GM20000 (cell line): Measurements from ENCODE around the gene NOS1AP.

Experiments
- DNase-seq: peaks from one replicate; pipeline ENCODE4 v3.0.0; 2012; ENCODE audit warnings: low spot score
- TF ChIP-seq, protein P1 (sequence below): IDR thresholded peaks from 2 replicates; pipeline ENCODE4 v1.5.1; 2012; ENCODE audit warnings: mild to moderate bottlenecking, control low read depth; ENCODE audit errors: extremely low read depth, missing control alignments

The NOS1AP gene

DNA sequence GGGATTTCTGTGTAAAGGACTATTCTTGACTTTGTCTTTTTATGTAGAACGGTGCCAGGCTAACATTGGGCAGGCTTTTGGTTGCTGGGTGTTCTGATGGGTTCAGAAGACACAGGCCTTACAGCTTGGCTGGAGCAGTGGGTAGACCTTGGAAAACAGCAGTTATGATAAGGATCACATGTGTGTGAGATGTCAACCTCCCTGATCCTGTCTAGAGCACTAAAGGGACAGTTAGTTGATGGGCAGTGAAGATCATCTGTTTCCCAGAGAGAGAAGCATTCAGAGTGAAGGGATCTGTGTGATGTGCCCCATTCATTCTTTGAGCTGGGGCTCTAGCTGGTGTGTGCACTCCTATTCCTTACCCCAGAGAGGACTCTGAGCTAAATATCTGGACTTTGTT lies 88.0 kb downstream of the NOS1AP start:
- DNase-seq: no peak
- TF ChIP-seq, protein P1, sequence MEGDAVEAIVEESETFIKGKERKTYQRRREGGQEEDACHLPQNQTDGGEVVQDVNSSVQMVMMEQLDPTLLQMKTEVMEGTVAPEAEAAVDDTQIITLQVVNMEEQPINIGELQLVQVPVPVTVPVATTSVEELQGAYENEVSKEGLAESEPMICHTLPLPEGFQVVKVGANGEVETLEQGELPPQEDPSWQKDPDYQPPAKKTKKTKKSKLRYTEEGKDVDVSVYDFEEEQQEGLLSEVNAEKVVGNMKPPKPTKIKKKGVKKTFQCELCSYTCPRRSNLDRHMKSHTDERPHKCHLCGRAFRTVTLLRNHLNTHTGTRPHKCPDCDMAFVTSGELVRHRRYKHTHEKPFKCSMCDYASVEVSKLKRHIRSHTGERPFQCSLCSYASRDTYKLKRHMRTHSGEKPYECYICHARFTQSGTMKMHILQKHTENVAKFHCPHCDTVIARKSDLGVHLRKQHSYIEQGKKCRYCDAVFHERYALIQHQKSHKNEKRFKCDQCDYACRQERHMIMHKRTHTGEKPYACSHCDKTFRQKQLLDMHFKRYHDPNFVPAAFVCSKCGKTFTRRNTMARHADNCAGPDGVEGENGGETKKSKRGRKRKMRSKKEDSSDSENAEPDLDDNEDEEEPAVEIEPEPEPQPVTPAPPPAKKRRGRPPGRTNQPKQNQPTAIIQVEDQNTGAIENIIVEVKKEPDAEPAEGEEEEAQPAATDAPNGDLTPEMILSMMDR: no peak

- TF ChIP-seq, protein P1: no peak
- DNase-seq: no peak
Observed at GRCh38 chr1:162158624-162159271, 89.3 kb downstream of the NOS1AP start.

- no peak for DNase-seq
- TF ChIP-seq, protein P1: no peak
Observed at GRCh38 chr1:162159515-162159914, 90.0 kb downstream of the NOS1AP start.

DNA sequence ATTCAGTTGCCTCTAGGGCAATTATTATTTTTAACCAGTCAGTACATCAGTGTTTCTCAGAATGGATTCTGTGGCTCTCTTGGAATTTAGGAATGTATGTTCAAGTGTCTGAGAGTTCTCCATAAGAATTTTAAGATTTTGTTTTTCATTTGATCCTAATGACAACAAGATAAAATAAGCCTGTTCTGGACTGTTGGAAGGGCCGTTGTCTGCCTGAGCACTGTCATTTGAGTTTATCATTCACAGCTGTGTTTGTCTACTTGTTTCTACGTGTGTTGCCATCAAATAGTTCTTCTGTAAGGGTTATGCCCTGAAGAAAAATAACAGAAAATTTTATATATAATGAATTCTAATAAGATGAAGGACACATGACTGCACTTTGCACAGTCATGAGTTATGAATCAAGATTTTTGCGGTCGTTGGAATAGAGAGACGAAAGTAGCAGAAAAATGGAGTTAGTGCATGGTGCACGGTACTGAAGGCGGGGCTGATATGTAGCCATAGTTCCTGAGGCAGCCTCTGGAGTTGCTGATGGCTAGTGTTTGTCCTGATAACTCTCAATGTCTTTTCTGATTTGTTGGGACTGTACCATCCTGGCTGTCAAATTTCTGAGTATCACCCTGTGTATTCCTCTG lies 92.5 kb downstream of the NOS1AP start:
- no peak for DNase-seq
- TF ChIP-seq, protein P1: no peak

DNA sequence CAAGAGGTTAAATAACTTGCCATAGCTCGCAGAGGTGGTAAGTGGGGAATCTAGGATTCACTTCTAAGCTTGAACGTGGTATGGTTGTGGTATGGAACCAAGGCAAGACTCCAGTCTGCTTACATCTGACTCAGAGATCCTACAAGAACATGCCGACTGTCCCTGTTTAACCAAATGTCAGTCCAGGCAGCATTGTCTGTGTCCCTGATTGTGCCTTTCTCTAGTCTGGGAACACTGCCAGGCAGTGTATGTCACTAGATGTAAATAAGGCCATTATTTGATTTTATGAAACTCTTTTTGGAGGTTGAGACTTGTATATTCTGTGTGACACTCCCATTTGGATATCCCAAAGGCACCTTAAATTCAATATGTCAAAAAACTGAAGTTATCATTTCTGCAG lies 96.0 kb downstream of the NOS1AP start:
- DNase-seq: no peak

GRCh38 chr1:162166917-162167615 lies 97.6 kb downstream of the NOS1AP start:
- DNase-seq: no peak
- TF ChIP-seq, protein P1: no peak

More for the DNA sequence above, 96.0 kb downstream of the NOS1AP start:
- TF ChIP-seq, protein P1: no peak

DNA sequence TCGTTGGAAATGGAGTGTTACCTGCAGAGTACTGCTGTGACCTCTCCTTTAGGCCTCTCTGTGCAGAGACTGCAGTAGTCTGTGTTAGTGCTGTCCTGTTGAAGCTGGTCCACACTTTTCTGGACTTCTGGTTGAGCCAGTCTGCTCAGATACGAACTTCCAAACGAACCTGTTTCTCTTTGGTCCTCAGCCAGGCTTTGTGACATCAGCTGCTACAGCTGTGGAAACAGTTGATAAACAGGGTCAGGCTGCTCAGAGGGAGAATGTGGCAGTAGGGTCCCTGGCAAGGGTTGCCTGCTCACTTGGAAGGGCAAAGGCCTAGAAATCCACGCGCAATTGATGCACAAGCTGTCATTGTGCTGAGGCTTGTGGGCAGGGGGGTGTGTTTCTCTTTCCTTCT lies 98.8 kb downstream of the NOS1AP start:
- no peak for DNase-seq
- TF ChIP-seq, protein P1: no peak
